Activated CD4-positive, alpha-beta T cell treated with anti-CD3 and anti-CD28 coated beads, Interleukin-2, amount 10 ng/mL, durations not matched to agents 24 days and 14 days (primary cell): ENCODE results near the gene CIB4. TPM values are rescaled to one million over a fixed set of nuclear protein-coding genes. Genes with fewer than 3 reads are reported as not detected.
"Not testable (repeated sequence)": the region's sequence is repeated elsewhere in the genome, so short reads cannot be mapped to it uniquely, and the experiment has no call there.

ENCODE experiments used
- DNase-seq: peaks from one replicate; pipeline ENCODE4 v3.0.0; 2022
- H3K27ac Mint-ChIP-seq: one replicate; pipeline ENCODE4 v1.8.0; 2022; ENCODE audit warnings: mild to moderate bottlenecking, mixed read lengths
- H3K27me3 Mint-ChIP-seq: one replicate; pipeline ENCODE4 v1.8.0; 2022; ENCODE audit warnings: mixed read lengths
- H3K36me3 Mint-ChIP-seq: one replicate; pipeline ENCODE4 v1.8.0; 2022; ENCODE audit warnings: low read depth, mild to moderate bottlenecking, mixed read lengths
- H3K4me1 Mint-ChIP-seq: one replicate; pipeline ENCODE4 v1.8.0; 2021; ENCODE audit warnings: mixed read lengths
- H3K4me3 Mint-ChIP-seq: one replicate; pipeline ENCODE4 v1.8.0; 2022; ENCODE audit warnings: mild to moderate bottlenecking, moderate library complexity, mixed read lengths
- H3K9me3 Mint-ChIP-seq: one replicate; pipeline ENCODE4 v1.8.0; 2021; ENCODE audit warnings: mixed read lengths
- intact Hi-C: fragments of 100-400 bp; cut with micrococcal nuclease; formaldehyde crosslinking; loops from one replicate; pipeline ENCODE4 v1.15.1; 2023
- total RNA-seq: library from RNA; stranded (reverse); gene quantifications from 2 replicates; pipeline ENCODE4 v1.2.3, GENCODE V29; 2022

The CIB4 gene
- total RNA-seq, 1 donor from 2014 or later, result not detected

DNA sequence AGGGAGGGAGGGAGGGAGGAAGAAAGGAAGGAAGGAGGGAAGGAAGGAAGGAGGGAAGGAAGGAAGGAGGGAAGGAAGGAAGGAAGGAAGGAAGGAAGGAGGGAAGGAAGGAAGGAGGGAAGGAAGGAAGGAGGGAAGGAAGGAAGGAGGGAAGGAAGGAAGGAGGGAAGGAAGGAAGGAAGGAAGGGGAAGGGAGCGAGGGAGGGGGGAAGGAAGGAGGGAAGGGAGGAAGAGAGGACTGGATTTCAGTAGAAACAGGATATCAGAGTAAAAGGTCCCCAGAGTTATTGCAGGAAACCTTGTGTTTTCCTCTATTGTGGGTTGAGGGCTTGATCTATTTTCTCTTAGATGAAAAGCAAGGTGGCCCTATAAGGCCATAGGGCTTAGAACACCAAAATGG is 14.0 kb upstream of the CIB4 start:
- H3K36me3 Mint-ChIP-seq, DNase-seq, H3K27me3 Mint-ChIP-seq, intact Hi-C loops, H3K4me1 Mint-ChIP-seq, H3K27ac Mint-ChIP-seq, H3K4me3 Mint-ChIP-seq: not testable (repeated sequence)
- H3K9me3 Mint-ChIP-seq, result peaks cover 12% of the 10 kb centered on the region

DNA sequence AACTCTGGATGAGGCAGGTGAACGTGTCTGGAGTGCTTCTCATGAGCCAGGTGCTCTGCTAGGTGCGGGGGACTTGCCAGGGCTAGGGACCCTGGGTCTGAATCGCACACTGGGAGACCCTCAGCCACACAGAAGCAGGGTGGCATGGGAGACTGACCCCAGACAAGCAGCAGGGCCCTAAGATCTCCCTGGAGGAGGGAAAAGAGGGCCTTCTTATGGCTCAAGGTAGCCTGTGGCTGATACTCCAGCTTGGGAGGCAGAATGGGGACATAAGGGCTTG is 12.8 kb upstream of the CIB4 start:
- no peak overlapping the region for H3K27ac Mint-ChIP-seq
- H3K9me3 Mint-ChIP-seq, result peaks cover 4% of the 10 kb centered on the region
- DNase-seq, result no peak
- H3K36me3 Mint-ChIP-seq, result no peaks in the 10 kb centered on the region
- intact Hi-C loops, result no loop called here
- no peak overlapping the region for H3K4me3 Mint-ChIP-seq
- no peaks in the 10 kb centered on the region for H3K4me1 Mint-ChIP-seq
- H3K27me3 Mint-ChIP-seq, result peaks cover 5% of the 10 kb centered on the region

DNA sequence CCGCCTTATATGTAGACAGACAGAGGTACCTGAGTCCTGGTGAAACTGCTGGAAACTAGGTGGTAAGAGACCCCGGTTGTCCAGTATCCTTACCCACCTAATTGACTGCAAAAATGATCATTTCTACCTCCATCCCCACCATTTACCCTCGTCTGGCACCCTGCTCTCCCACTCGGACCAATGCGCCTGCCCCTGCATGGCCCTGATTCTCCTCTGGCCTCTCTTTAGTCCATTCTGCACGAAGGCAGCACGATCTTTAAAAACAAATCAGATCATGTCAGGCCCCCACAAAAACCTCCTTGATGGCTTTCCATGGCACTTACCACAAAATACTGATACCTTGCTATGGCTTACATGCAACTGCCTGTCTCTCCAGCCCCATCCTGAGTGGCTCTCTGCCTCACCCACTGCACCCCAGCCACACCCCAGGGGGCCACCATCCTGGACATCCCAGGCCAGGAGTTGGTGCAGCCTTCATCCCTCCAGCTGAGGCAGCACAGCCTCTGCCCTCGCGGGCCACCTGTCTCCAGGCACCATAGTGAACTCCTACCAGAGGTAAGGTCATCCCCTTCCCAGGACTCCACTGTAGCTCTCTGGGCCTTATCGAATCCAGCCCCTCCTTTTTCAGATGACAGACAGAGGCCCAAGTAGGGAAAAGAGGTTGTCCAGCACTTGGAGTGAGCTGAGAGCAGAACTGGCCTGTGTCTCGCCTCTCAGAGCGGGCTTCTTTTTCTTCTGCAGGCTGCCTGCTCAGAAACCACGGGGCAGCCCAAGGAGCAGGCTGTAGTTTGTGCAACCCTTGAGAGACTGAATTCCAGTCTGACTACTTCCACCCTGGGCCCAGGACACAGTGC is 12.3 kb upstream of the CIB4 start:
- Mint-ChIP-seq H3K36me3 (no peaks in the 10 kb centered on the region), H3K27ac (no peak overlapping the region), H3K9me3 (no peaks in the 10 kb centered on the region), H3K4me1 (no peaks in the 10 kb centered on the region), H3K4me3 (no peak overlapping the region), H3K27me3 (peaks cover 5% of the 10 kb centered on the region)
- DNase-seq, result no peak
- intact Hi-C loops, result no loop called here

DNA sequence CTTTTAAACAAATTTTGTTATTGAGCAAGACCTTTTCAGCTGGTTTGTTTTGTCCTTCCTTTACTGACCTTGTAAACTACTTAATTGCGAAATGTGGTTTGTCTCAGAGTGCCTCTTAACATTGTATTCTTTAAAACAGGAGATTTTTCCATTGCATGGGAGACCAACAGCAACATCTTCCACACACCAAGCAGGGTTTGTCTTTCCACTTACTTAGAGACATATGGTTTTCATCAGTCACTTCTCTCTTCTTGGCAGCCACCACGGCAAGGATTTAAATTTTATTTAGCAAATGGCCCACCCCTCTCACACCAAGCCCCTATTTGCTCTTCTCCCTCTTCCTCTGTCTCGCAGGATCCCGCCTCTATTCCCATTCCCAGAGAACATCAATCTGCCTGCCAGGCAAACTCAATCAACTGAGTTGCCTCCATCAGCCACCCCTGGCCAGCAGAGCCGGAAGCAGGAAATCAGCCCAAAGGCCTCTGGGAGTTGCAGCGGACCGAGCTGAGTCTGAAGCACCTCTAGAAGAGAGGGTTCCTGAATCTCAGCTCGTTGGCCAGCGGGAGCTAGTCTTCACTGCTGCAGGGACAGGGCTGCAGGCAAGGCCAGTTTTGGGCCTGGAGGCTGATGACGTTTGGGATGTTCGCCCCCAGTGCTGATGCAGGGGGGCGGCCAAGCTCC is 11.3 kb upstream of the CIB4 start:
- Mint-ChIP-seq H3K9me3 (no peaks in the 10 kb centered on the region), H3K27me3 (peaks cover 5% of the 10 kb centered on the region), H3K27ac (no peak overlapping the region), H3K4me3 (no peak overlapping the region), H3K4me1 (no peaks in the 10 kb centered on the region), H3K36me3 (no peaks in the 10 kb centered on the region)
- DNase-seq, result no peak
- intact Hi-C loops, result no loop called here

DNA sequence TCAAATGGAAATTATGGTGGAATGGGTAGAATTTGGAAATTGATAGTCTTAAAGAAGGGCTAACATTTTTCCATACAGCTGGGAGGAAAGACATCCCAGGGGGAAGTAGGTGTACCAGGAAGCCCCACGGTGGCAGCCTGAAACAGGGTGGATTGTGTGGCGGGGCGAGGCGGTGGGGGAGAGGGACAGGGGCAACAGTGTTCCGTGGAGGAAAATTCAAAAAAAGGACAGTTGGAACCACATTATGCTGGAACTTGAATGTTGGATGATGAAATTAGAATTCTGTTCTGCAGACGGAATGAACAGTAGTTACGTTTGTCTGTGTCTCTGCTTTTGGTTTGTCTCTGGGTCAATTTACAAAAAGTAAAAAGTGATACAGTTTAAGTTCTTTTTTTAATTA is 10.6 kb upstream of the CIB4 start:
- H3K4me3 Mint-ChIP-seq, result no peak overlapping the region
- no peak overlapping the region for H3K27ac Mint-ChIP-seq
- DNase-seq, result no peak
- no peaks in the 10 kb centered on the region for H3K36me3 Mint-ChIP-seq
- H3K4me1 Mint-ChIP-seq, result no peaks in the 10 kb centered on the region
- no peaks in the 10 kb centered on the region for H3K9me3 Mint-ChIP-seq
- intact Hi-C loops, result no loop called here
- peaks cover 5% of the 10 kb centered on the region for H3K27me3 Mint-ChIP-seq

DNA sequence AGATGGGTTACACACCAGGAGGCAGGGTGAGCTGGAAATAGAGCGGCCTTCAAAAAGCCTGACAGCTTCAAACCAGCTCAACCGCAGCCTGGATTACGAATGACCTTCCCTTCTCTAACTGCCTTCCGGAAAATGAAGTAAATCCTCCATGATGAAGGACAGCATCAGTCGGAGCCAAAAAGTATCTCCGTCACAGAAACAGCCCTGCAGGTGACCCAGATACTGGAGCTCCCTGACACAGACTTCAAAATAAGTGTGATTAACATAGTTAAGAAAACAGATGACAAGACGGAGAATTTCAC is 10.3 kb upstream of the CIB4 start:
- Mint-ChIP-seq H3K4me1 (no peaks in the 10 kb centered on the region), H3K36me3 (no peaks in the 10 kb centered on the region), H3K4me3 (no peak overlapping the region), H3K9me3 (no peaks in the 10 kb centered on the region), H3K27me3 (peaks cover 5% of the 10 kb centered on the region), H3K27ac (no peak overlapping the region)
- DNase-seq, result no peak
- intact Hi-C loops, result no loop called here

DNA sequence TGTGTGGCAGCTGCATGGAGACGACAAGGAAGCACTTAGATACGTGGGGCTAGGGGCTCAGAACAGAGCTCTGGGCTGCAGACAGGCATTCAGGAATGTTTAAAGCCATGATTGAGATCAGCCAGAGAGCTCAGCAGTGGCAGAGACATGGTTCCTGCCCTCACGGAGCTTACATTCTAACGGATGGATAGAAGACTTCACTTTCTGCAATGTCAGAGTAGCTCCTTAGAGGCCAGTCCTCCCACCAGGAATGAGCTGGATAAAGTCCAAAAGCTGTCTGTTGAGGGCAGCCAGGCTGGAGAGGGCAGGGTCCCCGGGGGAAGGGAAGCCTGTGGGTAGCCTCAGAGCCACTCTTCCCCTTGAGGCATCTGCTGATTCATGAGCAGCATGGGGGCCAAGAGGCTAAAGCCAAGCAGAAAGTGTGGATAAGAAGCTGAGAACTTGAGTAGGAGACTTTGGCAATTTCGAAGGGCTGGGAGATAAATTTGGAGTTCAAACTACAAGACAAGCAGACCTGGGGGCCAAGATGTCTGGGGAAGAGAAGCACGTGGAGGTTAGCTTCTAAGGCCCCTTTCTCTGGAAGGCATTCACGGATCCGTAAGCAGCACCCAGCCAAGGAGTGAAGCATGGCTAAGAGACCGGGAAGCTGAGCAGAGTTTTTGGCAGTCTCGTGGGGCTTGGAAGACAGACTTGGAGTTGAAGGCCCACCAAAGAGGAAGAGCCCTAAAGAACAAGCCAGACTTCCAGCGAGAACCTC is 9.7 kb upstream of the CIB4 start:
- Mint-ChIP-seq H3K27ac (no peak overlapping the region), H3K4me3 (no peak overlapping the region), H3K36me3 (no peaks in the 10 kb centered on the region), H3K9me3 (no peaks in the 10 kb centered on the region), H3K27me3 (peaks cover 6% of the 10 kb centered on the region), H3K4me1 (no peaks in the 10 kb centered on the region)
- DNase-seq, result no peak
- intact Hi-C loops, result no loop called here

DNA sequence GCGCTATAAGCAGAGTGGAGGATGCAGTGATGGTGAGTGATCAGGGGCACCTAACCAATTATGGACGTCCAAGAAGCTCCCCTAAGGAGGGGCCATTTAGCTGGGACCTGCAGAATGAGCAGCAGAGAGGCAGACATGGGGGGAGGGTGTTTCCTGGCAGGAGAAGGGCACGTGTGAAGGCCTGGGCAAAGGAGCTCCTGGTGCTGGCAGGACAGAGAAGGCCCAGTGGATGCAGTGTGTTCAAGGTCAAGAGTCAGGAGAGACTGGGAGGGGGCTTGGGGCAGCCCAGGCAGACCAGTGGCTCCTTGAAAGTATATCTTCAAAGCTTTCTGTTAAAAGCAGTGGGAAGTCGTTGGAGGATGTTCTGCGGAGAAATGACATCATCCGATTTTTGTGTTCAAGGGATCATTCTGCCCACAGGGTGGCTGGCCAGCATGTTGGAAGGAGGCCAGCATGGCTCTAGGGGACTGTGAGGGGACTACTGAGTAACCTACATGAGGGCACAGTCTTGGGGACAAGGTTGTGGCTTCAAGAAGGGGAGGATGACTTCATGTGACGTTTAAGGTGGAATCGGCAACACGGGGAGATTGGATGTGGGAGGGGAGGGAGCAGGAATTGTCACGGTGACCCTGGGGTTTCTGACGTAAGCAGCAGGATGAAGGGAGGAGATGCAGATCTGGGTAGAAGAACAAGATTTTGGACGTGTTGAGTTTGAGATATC is 9.0 kb upstream of the CIB4 start:
- H3K27me3 Mint-ChIP-seq, result peaks cover 14% of the 10 kb centered on the region
- H3K9me3 Mint-ChIP-seq, result no peaks in the 10 kb centered on the region
- H3K36me3 Mint-ChIP-seq, result no peaks in the 10 kb centered on the region
- intact Hi-C loops, result no loop called here
- H3K4me3 Mint-ChIP-seq, result no peak overlapping the region
- DNase-seq, result no peak
- H3K27ac Mint-ChIP-seq, result no peak overlapping the region
- no peaks in the 10 kb centered on the region for H3K4me1 Mint-ChIP-seq

DNA sequence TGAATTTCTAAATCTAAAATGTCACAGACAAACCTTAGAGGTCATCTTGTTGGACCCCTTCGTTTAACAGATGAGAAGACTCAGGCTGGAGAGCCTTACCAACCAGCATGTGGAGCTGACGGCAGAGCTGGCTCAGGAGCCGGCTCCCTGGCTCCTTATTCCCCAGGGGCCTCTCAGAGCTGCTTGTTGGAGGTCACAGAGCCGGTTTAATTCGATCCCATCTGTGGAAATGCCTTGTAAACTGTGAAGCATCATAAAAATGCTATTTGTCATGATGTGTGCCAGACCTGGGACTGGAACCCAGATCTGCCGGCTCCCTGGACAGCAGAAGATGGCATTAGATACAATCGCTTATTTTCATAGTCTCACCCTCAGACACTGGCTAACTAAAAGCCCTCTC is 8.2 kb upstream of the CIB4 start:
- peaks cover 16% of the 10 kb centered on the region for H3K27me3 Mint-ChIP-seq
- no peaks in the 10 kb centered on the region for H3K9me3 Mint-ChIP-seq
- DNase-seq, result no peak
- H3K36me3 Mint-ChIP-seq, result no peaks in the 10 kb centered on the region
- intact Hi-C loops, result no loop called here
- H3K4me1 Mint-ChIP-seq, result no peaks in the 10 kb centered on the region
- no peak overlapping the region for H3K27ac Mint-ChIP-seq
- H3K4me3 Mint-ChIP-seq, result no peak overlapping the region

DNA sequence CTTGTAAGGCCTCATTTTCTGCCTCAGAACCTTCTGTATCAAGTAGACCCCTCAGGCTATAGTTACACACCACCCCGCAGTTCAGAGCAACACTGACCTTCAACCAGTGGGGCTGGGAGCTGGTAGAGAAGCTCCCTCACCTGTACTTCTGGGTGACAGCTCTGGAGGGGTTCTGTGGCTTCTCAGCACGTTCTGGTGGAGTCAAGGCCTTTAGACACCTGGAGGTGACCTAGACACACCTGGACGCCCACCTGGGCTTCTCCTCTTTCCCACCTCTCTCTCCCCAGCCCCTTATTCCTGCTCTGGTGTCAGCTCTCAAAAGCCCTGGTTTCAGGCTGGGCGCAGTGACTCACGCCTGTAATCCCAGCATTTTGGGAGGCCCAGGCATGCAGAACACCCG is 7.3 kb upstream of the CIB4 start:
- intact Hi-C loops, result no loop called here
- no peak for DNase-seq
- Mint-ChIP-seq H3K27me3 (peaks cover 20% of the 10 kb centered on the region), H3K4me3 (no peak overlapping the region), H3K9me3 (no peaks in the 10 kb centered on the region), H3K27ac (no peak overlapping the region), H3K36me3 (no peaks in the 10 kb centered on the region), H3K4me1 (no peaks in the 10 kb centered on the region)

DNA sequence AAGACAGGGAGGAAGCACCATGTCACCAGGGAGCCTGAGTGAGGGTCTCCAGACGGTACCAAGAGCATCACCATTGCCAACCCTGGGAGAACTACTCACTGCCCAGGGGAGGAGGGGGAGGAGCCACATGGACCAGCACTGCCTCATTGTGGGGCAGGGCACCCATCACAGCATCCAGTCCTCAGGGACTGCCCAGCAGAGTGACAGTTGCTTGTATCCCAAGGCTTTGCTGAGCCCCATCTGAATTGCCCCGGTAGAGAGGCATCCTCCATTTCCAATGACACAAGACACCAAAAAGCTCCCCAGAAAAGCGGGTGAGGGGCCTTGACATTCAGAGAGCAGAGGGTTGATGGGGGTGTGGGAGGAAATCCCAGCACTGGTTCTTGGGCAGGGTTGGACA is 6.8 kb upstream of the CIB4 start:
- peaks cover 21% of the 10 kb centered on the region for H3K27me3 Mint-ChIP-seq
- intact Hi-C loops, result no loop called here

DNA sequence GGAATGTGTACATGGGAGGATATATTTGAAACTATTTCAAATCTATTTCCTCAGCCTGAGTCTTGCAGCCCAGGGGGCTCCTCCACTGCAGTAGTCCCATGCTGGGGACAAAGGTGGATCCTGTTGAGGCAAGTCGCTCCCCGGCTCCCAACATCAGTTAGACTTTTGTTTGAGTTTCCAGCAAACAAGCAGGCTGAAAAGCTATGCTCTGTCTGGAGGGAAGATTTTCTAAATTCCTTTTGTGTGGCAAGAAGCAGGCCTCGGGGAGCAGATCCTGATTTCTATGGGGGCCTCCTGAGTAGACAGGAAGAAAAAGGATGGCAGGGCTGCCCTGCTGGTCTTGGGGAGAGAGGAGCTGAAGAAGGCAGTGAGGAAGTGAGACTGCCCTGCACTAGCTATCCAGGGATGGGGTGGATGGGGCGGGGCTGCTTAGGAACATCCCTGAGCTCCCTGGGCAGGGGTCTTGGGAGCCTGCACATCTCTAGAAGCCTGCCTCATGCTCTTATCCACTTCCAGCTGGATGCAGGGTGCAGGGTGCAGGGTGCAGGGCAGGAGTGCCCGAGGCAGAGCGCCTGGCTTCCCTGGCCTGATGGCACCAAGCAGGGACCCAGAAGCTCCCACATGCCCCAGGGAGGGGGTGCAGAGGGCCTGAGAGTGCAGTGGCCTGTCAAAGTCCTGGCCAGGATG is 6.0 kb upstream of the CIB4 start:
- H3K27me3 Mint-ChIP-seq, result peaks cover 24% of the 10 kb centered on the region
- no peaks in the 10 kb centered on the region for H3K9me3 Mint-ChIP-seq
- no peaks in the 10 kb centered on the region for H3K36me3 Mint-ChIP-seq
- no peaks in the 10 kb centered on the region for H3K4me1 Mint-ChIP-seq
- H3K27ac Mint-ChIP-seq, result no peak overlapping the region
- intact Hi-C loops, result no loop called here
- no peak overlapping the region for H3K4me3 Mint-ChIP-seq
- DNase-seq, result no peak

More for the DNA sequence above, 6.8 kb upstream of the CIB4 start:
- H3K27ac Mint-ChIP-seq, result no peak overlapping the region
- no peaks in the 10 kb centered on the region for H3K36me3 Mint-ChIP-seq
- H3K4me3 Mint-ChIP-seq, result no peak overlapping the region
- no peak for DNase-seq
- H3K9me3 Mint-ChIP-seq, result no peaks in the 10 kb centered on the region
- no peaks in the 10 kb centered on the region for H3K4me1 Mint-ChIP-seq

DNA sequence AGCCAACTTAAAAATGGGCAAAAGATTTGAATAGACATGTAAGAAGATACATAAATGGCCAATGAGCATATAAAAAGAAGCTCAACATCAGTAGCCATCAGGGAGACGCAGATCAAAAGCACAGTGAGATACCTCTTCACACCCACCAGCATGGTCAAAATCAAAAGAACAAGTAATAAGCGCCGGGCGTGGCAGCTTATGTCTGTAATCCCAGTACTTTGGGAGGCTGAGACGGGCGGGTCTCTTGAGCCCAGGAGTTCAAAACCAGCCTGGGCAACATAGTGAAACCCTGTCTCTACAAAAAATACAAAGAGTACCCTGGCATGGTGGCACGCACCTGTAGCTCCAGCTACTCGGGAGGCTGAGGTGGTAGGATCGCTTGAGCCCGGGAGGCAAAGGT is 4.6 kb upstream of the CIB4 start:
- Mint-ChIP-seq H3K27me3 (peaks cover 22% of the 10 kb centered on the region), H3K4me3 (no peak overlapping the region), H3K4me1 (no peaks in the 10 kb centered on the region), H3K36me3 (no peaks in the 10 kb centered on the region), H3K9me3 (no peaks in the 10 kb centered on the region), H3K27ac (no peak overlapping the region)
- DNase-seq, result no peak
- intact Hi-C loops, result no loop called here
